Esophagus muscularis mucosa (tissue), 4 donors: Measurements from ENCODE around the gene LANCL2. TPM values are rescaled to one million over a fixed set of nuclear protein-coding genes. Genes with fewer than 3 reads are reported as not detected.

ENCODE experiments used
- DNase-seq: peaks from one replicate; pipeline ENCODE4 v3.0.0-alpha.2; 2017; ENCODE audit errors: extremely low spot score
- H3K27ac ChIP-seq, 4 donors: fragments of 200-600 bp; sonication (generic); replicated peaks in 1 of 4; 1 replicate in 3 of 4; 2 replicates in 1 of 4; pipeline ENCODE4 v1.5.1; 2016 to 2019; ENCODE audit warnings: mild to moderate bottlenecking in 1 of 4
- H3K27me3 ChIP-seq, 4 donors: fragments of 200-600 bp; sonication (generic); one replicate each; pipeline versions ENCODE4 v1.5.1 to v1.6.0; 2016 to 2019
- H3K36me3 ChIP-seq, 4 donors: fragments of 200-600 bp; sonication (generic); one replicate each; pipeline ENCODE4 v1.5.1; 2016 to 2019
- H3K4me1 ChIP-seq, 4 donors: fragments of 200-600 bp; sonication (generic); one replicate each; pipeline ENCODE4 v1.5.1; 2016 to 2019
- H3K4me3 ChIP-seq, 4 donors: fragments of 200-600 bp; sonication (generic); 1 replicate in 2 of 4; 2 replicates in 2 of 4; pipeline ENCODE4 v1.5.1; 2016 to 2019; ENCODE audit warnings: mild to moderate bottlenecking in 4 of 4, moderate library complexity in 1 of 4
- H3K9me3 ChIP-seq, 4 donors: fragments of 200-600 bp; sonication (generic); 1 replicate in 3 of 4; 2 replicates in 1 of 4; pipeline ENCODE4 v1.5.1; 2016 to 2019
- CTCF ChIP-seq, 3 experiments: fragments of 200-600 bp in 2 of 3; fragments of 450-650 bp in 1 of 3; sonication (generic) in 2 of 3; IDR thresholded peaks; one replicate each; pipeline ENCODE4 v1.5.1; 2017 to 2019; ENCODE audit warnings: antibody characterized with exemption in 3 of 3, mild to moderate bottlenecking in 2 of 3, moderate library complexity in 1 of 3
- EP300 ChIP-seq: sonication (generic); formaldehyde crosslinking; IDR thresholded peaks from one replicate; pipeline ENCODE4 v1.6.1; 2017; ENCODE audit warnings: antibody characterized with exemption
- POLR2A ChIP-seq: fragments of 450-650 bp; IDR thresholded peaks from one replicate; pipeline ENCODE4 v1.6.1; 2017; ENCODE audit warnings: antibody characterized with exemption, moderate library complexity, mild to moderate bottlenecking, low read depth
- POLR2AphosphoS5 ChIP-seq, 2 donors: sonication (generic); formaldehyde crosslinking; IDR thresholded peaks; one replicate each; pipeline ENCODE4 v1.6.1; 2017; ENCODE audit warnings: antibody characterized with exemption in 2 of 2
- WGBS: methylation state at CpG from one replicate; pipeline ENCODE4 v1.1.5; 2018; 5-methylcytosine and 5-hydroxymethylcytosine counted together
- intact Hi-C: fragments of 100-400 bp; cut with DNase I; formaldehyde crosslinking; loops from one replicate; pipeline ENCODE4 v1.15.1; 2023
- total RNA-seq, 4 donors: library from RNA; depleted of rRNA; stranded (reverse); fragments of >200 nt; gene quantifications; one replicate each; pipeline versions ENCODE4 v1.1.0 to v1.2.1, GENCODE V29; 2016

Gene LANCL2
- total RNA-seq, 4 donors from 2014 or later = 10.0 to 11.8 (median 10.7) TPM

DNA sequence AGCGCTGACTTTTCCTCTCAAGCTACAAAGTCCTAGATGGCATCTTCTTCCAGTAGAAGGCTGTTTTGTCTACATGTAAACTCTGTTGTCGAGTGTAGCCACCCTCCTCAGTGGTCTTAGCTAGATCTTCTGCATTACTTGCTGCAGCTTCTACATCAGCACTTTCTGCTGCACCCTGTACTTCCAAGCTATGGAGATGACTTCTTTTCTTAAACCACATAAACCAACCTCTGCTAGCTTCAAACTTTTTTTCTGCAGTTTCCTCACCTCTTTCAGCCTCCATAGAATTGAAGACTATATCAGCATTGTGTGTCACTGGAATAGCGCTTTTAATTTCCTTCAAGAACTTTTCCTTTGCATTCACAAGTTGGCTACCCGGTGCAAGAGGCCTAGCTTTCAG lies 87.8 kb downstream of the LANCL2 start:
- no peak for DNase-seq
- 94% methylated on average over 4 of the region's 4 CpGs for WGBS
- no peaks in the 10 kb centered on the region for H3K4me1 ChIP-seq
- TF ChIP-seq POLR2AphosphoS5 (IDR thresholded peaks at IDR 0.05) (no peak), EP300 (no peak), POLR2A (no peak), CTCF (IDR thresholded peaks at IDR 0.05) (no peak)
- no peaks in the 10 kb centered on the region for H3K36me3 ChIP-seq
- H3K4me3 ChIP-seq = no peak overlapping the region
- intact Hi-C loops = no loop called here
- H3K27ac ChIP-seq = no peak overlapping the region
- peaks cover 0 to 18% (median 0%) of the 10 kb centered on the region in 4 donors for H3K27me3 ChIP-seq
- H3K9me3 ChIP-seq = peaks cover 0 to 12% (median 2%) of the 10 kb centered on the region in 4 donors

GRCh38 chr7:55457801-55458200 lies 92.7 kb downstream of the LANCL2 start:
- Histone ChIP-seq H3K27me3 (no peaks in the 10 kb centered on the region), H3K4me3 (no peak overlapping the region), H3K4me1 (no peaks in the 10 kb centered on the region), H3K27ac (no peak overlapping the region), H3K9me3 (peaks cover 0 to 19% (median 7%) of the 10 kb centered on the region in 4 donors), H3K36me3 (no peaks in the 10 kb centered on the region)
- DNase-seq = no peak
- TF ChIP-seq CTCF (IDR thresholded peaks at IDR 0.05) (no peak), POLR2AphosphoS5 (IDR thresholded peaks at IDR 0.05) (no peak), EP300 (no peak), POLR2A (no peak)
- intact Hi-C loops = no loop called here
- 100% methylated on average over 1 of the region's 1 CpG for WGBS

- Histone ChIP-seq H3K36me3 (peaks cover 0 to under 1% (median 0%) of the 10 kb centered on the region in 4 donors), H3K4me3 (no peak overlapping the region), H3K4me1 (no peaks in the 10 kb centered on the region), H3K27me3 (no peaks in the 10 kb centered on the region), H3K9me3 (peaks cover 0 to 19% (median 7%) of the 10 kb centered on the region in 4 donors), H3K27ac (no peak overlapping the region)
- intact Hi-C loops = no loop called here
- DNase-seq = no peak
- TF ChIP-seq POLR2AphosphoS5 (IDR thresholded peaks at IDR 0.05) = no peak
- TF ChIP-seq EP300 = no peak
- no peak for TF ChIP-seq CTCF (IDR thresholded peaks at IDR 0.05)
- no peak for TF ChIP-seq POLR2A
- 87% methylated on average over 1 of the region's 1 CpG for WGBS
Measured at GRCh38 chr7:55458351-55458750, 93.2 kb downstream of the LANCL2 start.

DNA sequence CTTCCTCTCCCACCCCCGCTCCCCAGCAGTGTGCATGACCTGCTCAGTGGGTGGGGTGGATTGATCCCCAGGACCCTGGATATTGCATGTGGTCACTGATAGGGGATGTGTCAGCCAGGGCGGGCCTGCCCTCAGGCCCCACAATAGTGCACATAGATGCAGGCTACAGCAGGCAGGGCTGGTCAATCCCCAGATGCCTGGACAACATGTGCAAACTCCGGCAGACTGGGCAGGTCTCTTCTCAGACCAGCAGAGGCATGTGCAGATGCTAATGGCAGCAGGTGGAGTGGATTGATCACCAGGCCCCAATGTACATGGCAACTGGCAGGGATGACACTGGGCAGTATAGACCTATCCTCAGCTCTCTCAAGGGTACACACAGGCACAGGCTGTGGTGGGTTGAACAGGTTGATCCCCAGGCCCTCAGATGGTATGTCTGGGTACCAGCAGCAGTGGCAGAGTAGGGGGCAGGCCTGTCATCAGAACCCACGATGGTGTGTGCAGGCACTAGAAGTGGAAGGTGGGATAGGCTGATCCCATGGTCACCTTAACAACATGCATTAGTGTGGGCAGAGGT lies 98.6 kb downstream of the LANCL2 start:
- no peaks in the 10 kb centered on the region for H3K27me3 ChIP-seq
- peak; percentile 79 for DNase-seq
- no peaks in the 10 kb centered on the region for H3K4me1 ChIP-seq
- intact Hi-C loops = no loop called here
- H3K4me3 ChIP-seq = no peak overlapping the region
- 100% methylated on average over 3 of the region's 4 CpGs for WGBS
- H3K9me3 ChIP-seq = peaks cover 0 to 9% (median 3%) of the 10 kb centered on the region in 4 donors
- peaks cover 0 to 50% (median 23%) of the 10 kb centered on the region in 4 donors for H3K36me3 ChIP-seq
- no peak overlapping the region for H3K27ac ChIP-seq
- TF ChIP-seq CTCF (IDR thresholded peaks at IDR 0.05) (no peak), POLR2A (no peak), POLR2AphosphoS5 (IDR thresholded peaks at IDR 0.05) (no peak), EP300 (no peak)

DNA sequence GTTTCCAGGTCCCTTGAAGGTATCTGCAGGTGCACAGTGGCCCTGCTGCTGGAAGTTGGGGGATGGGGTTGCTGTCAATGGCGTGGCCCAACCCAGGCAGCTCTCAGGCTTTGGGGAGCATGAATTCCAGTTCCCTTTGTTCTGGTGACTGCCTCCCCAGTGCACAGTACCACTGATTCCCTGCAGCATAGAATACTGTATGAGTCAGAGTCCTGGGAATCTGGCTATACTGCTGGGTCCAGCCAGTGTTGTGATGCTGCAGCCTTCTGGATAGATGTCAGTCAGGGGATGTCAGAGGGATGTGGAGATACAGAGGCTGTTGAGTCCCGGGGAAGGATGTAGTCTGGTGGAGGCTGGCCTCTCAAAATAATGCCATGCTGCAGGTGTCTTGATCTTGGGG lies 99.3 kb downstream of the LANCL2 start:
- no peak for DNase-seq
- peaks cover 0 to 5% (median 2%) of the 10 kb centered on the region in 4 donors for H3K9me3 ChIP-seq
- WGBS = 100% methylated on average over 1 of the region's 2 CpGs
- no peaks in the 10 kb centered on the region for H3K4me1 ChIP-seq
- H3K36me3 ChIP-seq = peaks cover 0 to 53% (median 23%) of the 10 kb centered on the region in 4 donors
- intact Hi-C loops = no loop called here
- H3K4me3 ChIP-seq = no peak overlapping the region
- TF ChIP-seq CTCF (IDR thresholded peaks at IDR 0.05) = no peak
- no peaks in the 10 kb centered on the region for H3K27me3 ChIP-seq
- H3K27ac ChIP-seq = no peak overlapping the region
